HCT116 (cell line): ENCODE measurements around the gene C4orf54. TPM values are rescaled to one million over a fixed set of nuclear protein-coding genes. Genes with fewer than 3 reads are reported as not detected.

Experiments used
- ATAC-seq: fragments of 200-7000 bp; cut with Tn5 transposase; 2 replicates; pipeline ENCODE4 v1.9.1; 2020; ENCODE audit warnings: mild to moderate bottlenecking, moderate library complexity
- BruUV-seq: library from RNA; stranded (reverse); fragments of 400-500 nt; replicated peaks from 2 replicates; lab custom pipeline; 2021; lab: Mats Ljungman, UMichigan
- CTCF ChIA-PET: fragments of 300-600 bp; sonication (Branson Sonifier 250); formaldehyde crosslinking; loops from one replicate; lab custom pipeline; 2021; ENCODE audit warnings: antibody characterized with exemption; lab: Charles Lee
- POLR2A ChIA-PET: fragments of 300-600, 350-600 bp; sonication (Branson Sonifier 250); formaldehyde crosslinking; loops from one replicate; lab custom pipeline; 2021; ENCODE audit warnings: antibody characterized with exemption; lab: Charles Lee
- RAD21 ChIA-PET, 2 experiments: fragments of 300-600 bp; sonication (Branson Sonifier 250); formaldehyde crosslinking; loops; one replicate each; lab custom pipeline; 2023; ENCODE audit warnings: low total read pairs in 2 of 2; ENCODE audit not compliant: uncharacterized antibody in 2 of 2, unreplicated experiment in 2 of 2, low non-redundant PET in 1 of 2; lab: Charles Lee
- DNase-seq: peaks from one replicate; pipeline ENCODE4 v3.0.0-alpha.2; 2010; ENCODE audit warnings: low read depth, low spot score
- H2AFZ ChIP-seq: fragments of 200-600 bp; shearing (Covaris generic), sonication (generic); 2 replicates; pipeline ENCODE4 v1.6.1; 2017; ENCODE audit warnings: low read depth, mixed run types, mixed read lengths, antibody characterized with exemption, low read length; ENCODE audit not compliant: poor library complexity, severe bottlenecking
- H3K27ac ChIP-seq: 2 replicates; pipeline ENCODE4 v1.5.1; 2012; ENCODE audit warnings: low read depth, low read length
- H3K27me3 ChIP-seq: fragments of 200-600 bp; sonication (generic); 2 replicates; pipeline ENCODE4 v1.6.1; 2016; ENCODE audit warnings: mixed run types, low read length, mixed read lengths; ENCODE audit not compliant: insufficient read depth
- H3K36me3 ChIP-seq, 2 experiments: fragments of 200-500 bp in 1 of 2; fragments of 200-600 bp in 1 of 2; sonication (Bioruptor generic) in 1 of 2; sonication (generic) in 1 of 2; 2 replicates each; pipeline versions ENCODE4 v1.5.1 to v1.6.1; 2014 to 2016; ENCODE audit warnings: low read length in 2 of 2, inconsistent platforms in 1 of 2, mixed read lengths in 1 of 2, mixed run types in 1 of 2; ENCODE audit not compliant: insufficient read depth in 2 of 2, control insufficient read depth in 1 of 2
- H3K4me1 ChIP-seq, 2 experiments: fragments of 200-600 bp in 1 of 2; sonication (generic) in 1 of 2; 2 replicates each; pipeline versions ENCODE4 v1.5.1 to v1.6.1; 2012 to 2017; ENCODE audit warnings: low read length in 2 of 2, inconsistent platforms in 1 of 2, mild to moderate bottlenecking in 1 of 2, mixed read lengths in 1 of 2, mixed run types in 1 of 2, moderate library complexity in 1 of 2; ENCODE audit not compliant: insufficient read depth in 2 of 2, control insufficient read depth in 1 of 2
- H3K4me2 ChIP-seq: fragments of 200-600 bp; sonication (generic); 2 replicates; pipeline ENCODE4 v1.6.1; 2017; ENCODE audit warnings: mixed run types, low read length, mixed read lengths
- H3K4me3 ChIP-seq, 2 experiments: fragments of 200-600 bp in 1 of 2; sonication (generic) in 1 of 2; replicated peaks in 1 of 2; 2 replicates each; pipeline ENCODE4 v1.5.1; 2011 to 2016; ENCODE audit warnings: low read length in 2 of 2, control low read depth in 1 of 2, low read depth in 1 of 2, mild to moderate bottlenecking in 1 of 2, mixed read lengths in 1 of 2, mixed run types in 1 of 2
- H3K79me2 ChIP-seq: fragments of 200-600 bp; sonication (generic); 2 replicates; pipeline ENCODE4 v1.6.1; 2017; ENCODE audit warnings: mild to moderate bottlenecking, mixed run types, low read length, moderate library complexity, mixed read lengths; ENCODE audit not compliant: insufficient read depth
- H3K9ac ChIP-seq: fragments of 200-600 bp; sonication (generic); 2 replicates; pipeline ENCODE4 v1.6.1; 2016; ENCODE audit warnings: low read length, mixed read lengths
- H3K9me2 ChIP-seq: fragments of 200-600 bp; sonication (generic), shearing (Covaris generic); 2 replicates; pipeline ENCODE4 v1.6.1; 2017; ENCODE audit warnings: mixed run types, mild to moderate bottlenecking, moderate library complexity; ENCODE audit not compliant: insufficient read depth
- H3K9me3 ChIP-seq, 2 experiments: fragments of 200-500 bp in 1 of 2; fragments of 200-600 bp in 1 of 2; sonication (Bioruptor generic) in 1 of 2; sonication (generic) in 1 of 2; 2 replicates each; pipeline ENCODE4 v1.6.1; 2014 to 2017; ENCODE audit warnings: low read length in 2 of 2, mixed read lengths in 2 of 2, inconsistent platforms in 1 of 2, low read depth in 1 of 2, mild to moderate bottlenecking in 1 of 2, mixed run types in 1 of 2, moderate library complexity in 1 of 2; ENCODE audit not compliant: control insufficient read depth in 1 of 2, insufficient read depth in 1 of 2
- H4K20me1 ChIP-seq: fragments of 200-600 bp; sonication (generic), shearing (Covaris generic); 2 replicates; pipeline ENCODE4 v1.6.1; 2017; ENCODE audit warnings: mixed run types, mild to moderate bottlenecking, moderate library complexity; ENCODE audit not compliant: insufficient read depth
- CEBPB ChIP-seq: IDR thresholded peaks from 2 replicates; pipeline ENCODE4 v1.6.1; 2012; ENCODE audit warnings: low read depth
- EZH2 ChIP-seq: fragments of 200-600 bp; sonication (generic); IDR thresholded peaks from 2 replicates; pipeline ENCODE4 v1.6.1; 2017; ENCODE audit warnings: antibody characterized with exemption, mixed run types
- EZH2phosphoT487 ChIP-seq: fragments of 200-600 bp; IDR thresholded peaks from 2 replicates; pipeline ENCODE4 v1.6.1; 2018; ENCODE audit warnings: antibody characterized with exemption, borderline replicate concordance
- FOSL1 ChIP-seq: IDR thresholded peaks from 2 replicates; pipeline ENCODE4 v1.6.1; 2012; ENCODE audit warnings: low read depth
- JUND ChIP-seq: IDR thresholded peaks from 2 replicates; pipeline ENCODE4 v1.6.1; 2012
- POLR2AphosphoS5 ChIP-seq: IDR thresholded peaks from 2 replicates; pipeline ENCODE4 v1.6.1; 2011; ENCODE audit warnings: mild to moderate bottlenecking, low read depth, low read length, moderate library complexity
- RAD21 ChIP-seq: IDR thresholded peaks from 2 replicates; pipeline ENCODE4 v1.6.1; 2012; ENCODE audit warnings: low read depth, mild to moderate bottlenecking
- SP1 ChIP-seq: IDR thresholded peaks from 2 replicates; pipeline ENCODE4 v1.6.1; 2012; ENCODE audit warnings: low read depth
- SRF ChIP-seq: IDR thresholded peaks from 2 replicates; pipeline ENCODE4 v1.6.1; 2012; ENCODE audit warnings: low read depth
- YY1 ChIP-seq: IDR thresholded peaks from 2 replicates; pipeline ENCODE4 v1.6.1; 2011; ENCODE audit warnings: low read length, low read depth, moderate library complexity, mild to moderate bottlenecking; ENCODE audit not compliant: insufficient replicate concordance; ENCODE audit errors: extremely low read depth
- ZNF274 ChIP-seq: fragments of 200-500 bp; sonication (Bioruptor generic); IDR thresholded peaks from 2 replicates; pipeline ENCODE4 v1.6.1; 2014; ENCODE audit warnings: mild to moderate bottlenecking, low read depth, low read length, inconsistent platforms
- intact Hi-C: fragments of 100-400 bp; cut with micrococcal nuclease; formaldehyde crosslinking; loops from 2 replicates; pipeline ENCODE4 v1.10.0; 2022
- total RNA-seq: library from RNA; stranded (reverse); gene quantifications from one replicate; pipeline ENCODE4 v1.2.1, GENCODE V29; 2021; ENCODE audit not compliant: unreplicated experiment
- TF ChIP-seq, protein P1 (sequence below): IDR thresholded peaks from 2 replicates; pipeline ENCODE4 v1.6.1; 2011; ENCODE audit warnings: mild to moderate bottlenecking, low read length, moderate library complexity; ENCODE audit not compliant: insufficient replicate concordance; ENCODE audit errors: extremely low read depth
- TF ChIP-seq, protein P2 (sequence below): IDR thresholded peaks from 2 replicates; pipeline ENCODE4 v1.6.1; 2012
- TF ChIP-seq, protein P3 (sequence below), 3 experiments: fragments of 200-600 bp in 1 of 3; sonication (generic) in 1 of 3; IDR thresholded peaks in 2 of 3; conservative IDR thresholded peaks in 1 of 3; 2 replicates each; pipeline ENCODE4 v1.5.1; 2012 to 2017; ENCODE audit warnings: low read depth in 2 of 3, low read length in 2 of 3, antibody characterized with exemption in 1 of 3, borderline replicate concordance in 1 of 3, control low read depth in 1 of 3, mild to moderate bottlenecking in 1 of 3, mixed read lengths in 1 of 3, mixed run types in 1 of 3, moderate library complexity in 1 of 3; ENCODE audit not compliant: insufficient read depth in 1 of 3

C4orf54 gene
- total RNA-seq, 1 experiment from 2014 or later, result not detected

DNA sequence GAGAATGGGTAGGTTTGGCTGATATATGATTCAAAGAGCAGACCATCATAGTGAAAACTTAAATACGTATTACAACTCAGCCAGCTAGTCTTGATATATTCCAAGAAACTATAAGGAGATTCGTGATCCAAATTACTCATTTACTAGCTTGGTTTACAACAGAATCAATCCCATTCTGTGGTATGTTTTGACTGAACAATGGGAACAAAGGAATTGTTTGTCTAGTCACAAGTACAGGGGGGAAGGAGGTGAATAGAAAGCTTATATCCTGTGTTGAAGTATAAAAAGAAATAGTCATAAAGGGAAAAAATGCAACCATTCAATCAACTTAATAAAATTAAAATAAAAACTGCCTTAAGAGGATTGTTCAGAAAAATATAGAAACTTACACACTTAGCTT, 17.0 kb downstream of the C4orf54 start:
- Histone ChIP-seq H3K9me3 (no peaks in the 10 kb centered on the region), H3K9me2 (no peaks in the 10 kb centered on the region), H3K36me3 (no peaks in the 10 kb centered on the region), H2AFZ (no peak overlapping the region), H3K4me3 (no peak overlapping the region), H3K9ac (no peak overlapping the region), H4K20me1 (no peaks in the 10 kb centered on the region)
- RAD21 ChIA-PET, result no interaction called here
- ATAC-seq (no peak), DNase-seq (no peak)
- TF ChIP-seq POLR2AphosphoS5 (no peak), CEBPB (no peak), YY1 (no peak), SRF (no peak), JUND (no peak), EZH2phosphoT487 (no peak), SP1 (no peak), FOSL1 (no peak), RAD21 (no peak), ZNF274 (no peak), EZH2 (no peak)
- TF ChIP-seq, protein P1, sequence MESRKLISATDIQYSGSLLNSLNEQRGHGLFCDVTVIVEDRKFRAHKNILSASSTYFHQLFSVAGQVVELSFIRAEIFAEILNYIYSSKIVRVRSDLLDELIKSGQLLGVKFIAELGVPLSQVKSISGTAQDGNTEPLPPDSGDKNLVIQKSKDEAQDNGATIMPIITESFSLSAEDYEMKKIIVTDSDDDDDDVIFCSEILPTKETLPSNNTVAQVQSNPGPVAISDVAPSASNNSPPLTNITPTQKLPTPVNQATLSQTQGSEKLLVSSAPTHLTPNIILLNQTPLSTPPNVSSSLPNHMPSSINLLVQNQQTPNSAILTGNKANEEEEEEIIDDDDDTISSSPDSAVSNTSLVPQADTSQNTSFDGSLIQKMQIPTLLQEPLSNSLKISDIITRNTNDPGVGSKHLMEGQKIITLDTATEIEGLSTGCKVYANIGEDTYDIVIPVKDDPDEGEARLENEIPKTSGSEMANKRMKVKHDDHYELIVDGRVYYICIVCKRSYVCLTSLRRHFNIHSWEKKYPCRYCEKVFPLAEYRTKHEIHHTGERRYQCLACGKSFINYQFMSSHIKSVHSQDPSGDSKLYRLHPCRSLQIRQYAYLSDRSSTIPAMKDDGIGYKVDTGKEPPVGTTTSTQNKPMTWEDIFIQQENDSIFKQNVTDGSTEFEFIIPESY, result no peak
- TF ChIP-seq, protein P2, sequence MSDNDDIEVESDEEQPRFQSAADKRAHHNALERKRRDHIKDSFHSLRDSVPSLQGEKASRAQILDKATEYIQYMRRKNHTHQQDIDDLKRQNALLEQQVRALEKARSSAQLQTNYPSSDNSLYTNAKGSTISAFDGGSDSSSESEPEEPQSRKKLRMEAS, result no peak
- TF ChIP-seq, protein P3, sequence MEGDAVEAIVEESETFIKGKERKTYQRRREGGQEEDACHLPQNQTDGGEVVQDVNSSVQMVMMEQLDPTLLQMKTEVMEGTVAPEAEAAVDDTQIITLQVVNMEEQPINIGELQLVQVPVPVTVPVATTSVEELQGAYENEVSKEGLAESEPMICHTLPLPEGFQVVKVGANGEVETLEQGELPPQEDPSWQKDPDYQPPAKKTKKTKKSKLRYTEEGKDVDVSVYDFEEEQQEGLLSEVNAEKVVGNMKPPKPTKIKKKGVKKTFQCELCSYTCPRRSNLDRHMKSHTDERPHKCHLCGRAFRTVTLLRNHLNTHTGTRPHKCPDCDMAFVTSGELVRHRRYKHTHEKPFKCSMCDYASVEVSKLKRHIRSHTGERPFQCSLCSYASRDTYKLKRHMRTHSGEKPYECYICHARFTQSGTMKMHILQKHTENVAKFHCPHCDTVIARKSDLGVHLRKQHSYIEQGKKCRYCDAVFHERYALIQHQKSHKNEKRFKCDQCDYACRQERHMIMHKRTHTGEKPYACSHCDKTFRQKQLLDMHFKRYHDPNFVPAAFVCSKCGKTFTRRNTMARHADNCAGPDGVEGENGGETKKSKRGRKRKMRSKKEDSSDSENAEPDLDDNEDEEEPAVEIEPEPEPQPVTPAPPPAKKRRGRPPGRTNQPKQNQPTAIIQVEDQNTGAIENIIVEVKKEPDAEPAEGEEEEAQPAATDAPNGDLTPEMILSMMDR (IDR thresholded peaks at IDR 0.05 in 2 of 3, conservative IDR thresholded peaks at IDR 0.05 in 1 of 3; ENCODE audit: borderline replicate concordance in 1 of 3, insufficient read depth in 1 of 3, low read depth in 2 of 3, low read length in 2 of 3), result no peak
- TF ChIP-seq, all 23 proteins: peak for 0
- Histone ChIP-seq H3K27ac (no peak overlapping the region), H3K27me3 (no peaks in the 10 kb centered on the region), H3K4me1 (no peaks in the 10 kb centered on the region), H3K4me2 (no peak overlapping the region), H3K79me2 (no peaks in the 10 kb centered on the region)
- intact Hi-C loops, result no loop called here
- CTCF ChIA-PET, result no interaction called here
- POLR2A ChIA-PET, result no interaction called here
- BruUV-seq, result no TSS peak
